Measurements from ENCODE around the gene TSPAN13.

Gene TSPAN13

DNA sequence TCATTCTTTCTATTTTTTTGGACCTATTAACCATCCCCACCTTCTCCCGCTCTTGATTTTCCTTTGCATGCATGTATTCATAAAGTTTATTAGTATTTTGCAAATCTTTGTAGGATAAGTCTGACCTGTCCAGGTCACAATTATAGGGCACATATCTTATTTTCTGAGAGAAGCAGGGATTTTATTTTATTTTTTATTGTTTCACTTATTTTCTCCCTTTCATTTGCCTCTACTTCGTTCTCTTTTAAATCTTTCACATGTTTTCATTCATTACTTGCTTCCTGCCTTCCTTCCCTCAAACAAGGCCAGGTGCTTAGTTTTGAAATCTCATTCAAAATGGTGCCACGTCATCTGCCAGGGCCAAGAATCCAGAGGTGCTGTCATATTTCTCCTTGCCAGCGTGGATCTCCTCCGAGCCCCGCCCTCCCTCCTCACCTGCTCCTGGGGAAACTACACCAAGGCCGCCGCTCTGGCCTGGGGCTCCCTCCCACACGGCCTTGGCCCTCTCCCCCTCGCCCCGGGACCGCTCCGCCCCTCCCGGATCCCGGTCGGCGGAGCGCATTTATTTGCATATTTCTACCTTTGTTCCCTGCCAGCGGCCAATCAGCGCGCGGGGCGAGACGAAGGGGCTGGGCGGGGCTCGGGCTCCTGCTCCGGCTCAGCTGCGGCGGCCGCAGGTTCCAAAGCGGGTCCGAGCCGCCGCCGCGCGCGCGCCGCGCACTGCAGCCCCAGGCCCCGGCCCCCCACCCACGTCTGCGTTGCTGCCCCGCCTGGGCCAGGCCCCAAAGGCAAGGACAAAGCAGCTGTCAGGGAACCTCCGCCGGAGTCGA lies at the start of gene TSPAN13:
Gene TSPAN13 (plus strand): TSS at position 654 of the 830 bp plus-strand sequence. CDS start 213 bp downstream, outside the sequence.
- peak; percentile 76 for DNase-seq (ENCODE audit: insufficient read length, low spot score)
- no peak for FAIRE-seq

DNA sequence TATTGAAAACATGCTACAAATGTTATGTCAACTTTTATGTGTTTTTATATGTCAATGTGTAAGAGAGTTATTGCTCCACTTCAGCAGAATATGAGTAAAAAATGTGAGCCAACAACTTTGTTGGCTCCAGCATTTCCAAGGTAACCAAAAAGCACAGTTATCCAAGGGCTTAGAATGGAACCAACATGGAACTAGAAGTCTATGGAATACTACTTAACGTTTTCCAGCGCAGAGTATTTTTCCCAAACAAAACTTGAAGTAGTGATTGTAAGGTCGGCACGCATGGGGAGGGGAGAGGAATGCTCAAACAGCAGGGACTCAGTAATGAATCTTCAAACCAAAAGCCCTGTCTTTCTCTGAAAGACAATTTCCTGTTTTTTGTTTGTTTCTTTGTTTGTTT lies 45.0 kb upstream of the TSPAN13 start:
- FAIRE-seq = no peak
- DNase-seq (ENCODE audit: insufficient read length, low spot score) = no peak

DNA sequence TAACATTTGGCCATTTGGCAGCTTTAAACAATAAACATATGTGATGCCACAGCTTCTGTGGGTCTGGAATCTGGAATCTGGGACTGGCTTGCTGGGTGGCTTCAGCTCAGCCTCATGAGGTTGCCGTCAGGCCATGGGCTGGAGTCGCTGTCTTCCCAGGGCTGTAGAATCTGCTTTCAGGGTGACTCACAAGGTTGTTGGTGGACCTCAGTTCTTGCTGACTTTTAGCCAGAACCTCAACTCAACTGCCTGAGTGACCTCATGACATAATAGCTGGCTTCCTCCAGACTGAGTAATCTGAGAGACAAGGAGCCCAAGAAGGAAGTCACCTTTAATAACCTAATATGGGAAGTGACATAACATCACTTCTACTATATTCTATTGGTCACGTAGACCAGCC lies 44.6 kb upstream of the TSPAN13 start:
- FAIRE-seq (no peak), DNase-seq (ENCODE audit: insufficient read length, low spot score) (peak; percentile 52)

DNA sequence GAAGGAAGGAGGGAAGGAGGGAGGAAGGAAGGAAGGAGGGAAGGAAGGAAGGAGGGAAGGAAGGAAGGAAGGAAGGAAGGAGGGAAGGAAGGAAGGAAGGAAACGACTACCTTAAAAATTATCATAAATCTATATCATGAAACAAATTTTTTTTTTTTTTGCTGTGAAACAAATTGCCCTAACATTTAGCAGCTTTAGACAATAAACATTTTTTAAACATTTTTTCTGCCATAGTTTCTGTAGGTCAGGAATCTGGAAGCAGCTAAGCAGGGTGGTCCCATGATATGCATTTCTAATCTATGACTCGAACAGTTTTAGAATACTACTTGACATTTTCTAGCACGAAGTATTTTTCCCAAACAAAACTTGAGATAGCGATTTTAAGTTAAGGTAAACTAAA lies 42.9 kb upstream of the TSPAN13 start:
- DNase-seq (ENCODE audit: insufficient read length, low spot score) = no peak
- FAIRE-seq = no peak

DNA sequence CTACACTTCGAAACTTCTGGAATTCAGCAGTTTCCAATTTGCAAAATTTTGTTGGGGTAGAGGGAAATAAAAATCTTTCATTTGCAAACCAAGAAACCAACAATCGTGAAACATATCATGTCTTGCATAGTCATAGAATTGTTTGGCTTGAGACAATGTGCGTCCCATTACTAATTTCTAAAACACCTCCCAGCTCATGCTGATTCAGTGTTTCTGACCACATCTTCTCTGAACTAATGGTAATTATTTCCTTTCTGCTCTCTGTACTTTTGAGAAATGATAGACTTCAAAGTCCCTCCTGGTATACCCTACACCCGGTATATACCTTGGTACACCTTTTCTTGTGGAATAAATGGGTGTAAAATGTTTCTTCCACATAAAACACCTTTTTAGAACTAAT lies 41.8 kb upstream of the TSPAN13 start:
- FAIRE-seq = no peak

DNA sequence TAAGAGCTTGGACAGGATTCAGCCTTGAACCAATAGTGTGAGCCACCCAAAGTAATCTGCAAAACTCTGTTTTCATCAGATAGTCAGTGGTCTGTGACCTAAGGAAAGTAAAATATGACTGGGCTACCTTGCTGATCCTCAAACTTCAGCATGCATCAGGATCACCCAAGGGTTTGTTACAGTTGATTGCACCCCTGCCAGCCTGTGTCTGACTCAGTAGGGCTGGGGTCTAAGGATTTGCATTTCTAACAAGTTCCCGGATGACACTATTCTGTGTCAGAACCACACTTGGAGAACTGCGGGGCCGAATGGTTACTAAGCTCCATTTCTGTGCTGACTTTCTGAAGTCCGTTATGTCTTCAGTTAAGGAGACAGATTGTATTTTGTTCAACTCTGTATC lies 40.6 kb upstream of the TSPAN13 start:
- no peak for DNase-seq (ENCODE audit: insufficient read length, low spot score)
- FAIRE-seq = no peak

More for the DNA sequence above, 41.8 kb upstream of the TSPAN13 start:
- DNase-seq (ENCODE audit: insufficient read length, low spot score) = no peak

DNA sequence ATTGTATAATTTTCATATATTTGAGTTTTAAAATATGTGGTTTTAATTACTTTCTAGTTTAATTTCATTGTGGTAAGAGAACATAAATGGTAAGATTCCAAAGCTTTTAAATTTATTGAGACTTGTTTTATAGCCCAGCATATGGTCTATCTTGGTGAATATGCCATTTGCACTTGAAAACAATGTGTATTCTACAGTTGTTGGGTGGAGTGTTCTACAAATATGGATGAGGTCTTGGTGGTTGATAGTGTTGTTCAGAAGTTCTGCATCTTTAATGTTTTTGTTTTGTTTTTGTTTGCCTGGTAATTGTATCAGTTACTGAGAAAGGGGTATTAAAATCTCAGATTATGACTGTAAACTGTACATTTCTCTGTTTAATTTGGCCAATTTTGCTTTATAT lies 37.6 kb upstream of the TSPAN13 start:
- DNase-seq (ENCODE audit: insufficient read length, low spot score) (no peak), FAIRE-seq (no peak)

DNA sequence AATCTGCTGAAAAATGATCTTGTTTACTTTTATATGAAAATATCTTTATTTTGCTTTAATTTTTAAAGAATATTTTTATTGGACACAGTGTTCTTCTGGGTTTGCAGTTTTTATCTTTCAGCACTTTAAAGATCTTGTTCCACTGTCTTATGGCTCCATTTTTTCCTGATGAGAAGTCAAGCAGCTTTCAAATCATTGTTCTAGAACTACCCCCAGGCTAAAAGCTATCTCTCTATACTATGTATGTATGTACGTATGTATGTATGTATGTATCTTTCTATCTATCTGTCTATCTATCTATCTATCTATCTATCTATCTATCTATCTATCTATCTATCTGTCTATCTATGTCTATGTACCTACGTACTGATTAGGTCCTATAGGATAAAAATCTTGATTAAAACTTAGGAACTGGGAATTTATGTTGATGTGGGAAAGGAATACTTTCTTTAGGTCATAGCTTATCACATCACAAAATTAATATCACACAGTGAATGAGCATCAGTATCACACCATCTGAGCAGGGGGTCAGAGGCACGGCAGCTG lies 35.4 kb upstream of the TSPAN13 start:
- FAIRE-seq = no peak
- DNase-seq (ENCODE audit: insufficient read length, low spot score) = no peak

DNA sequence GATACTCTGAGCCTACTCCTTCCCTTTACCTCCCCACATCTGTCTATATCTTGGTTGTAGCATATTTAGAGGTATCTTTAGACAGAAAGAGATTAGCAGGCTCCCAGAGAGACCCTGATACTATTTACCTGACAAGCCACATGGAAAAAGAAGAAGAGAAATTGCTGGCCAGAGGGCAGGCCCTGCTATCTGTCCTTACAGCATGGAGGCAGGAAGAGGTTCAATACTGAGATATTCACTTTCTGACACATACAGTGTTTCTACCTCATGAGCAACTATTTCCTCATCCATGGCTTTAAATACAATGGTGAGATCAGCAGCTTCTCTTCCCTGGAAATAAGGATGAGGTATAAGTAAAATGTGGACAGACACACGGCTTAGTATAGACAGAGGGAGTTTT lies 33.9 kb upstream of the TSPAN13 start:
- FAIRE-seq (no peak), DNase-seq (ENCODE audit: insufficient read length, low spot score) (no peak)

DNA sequence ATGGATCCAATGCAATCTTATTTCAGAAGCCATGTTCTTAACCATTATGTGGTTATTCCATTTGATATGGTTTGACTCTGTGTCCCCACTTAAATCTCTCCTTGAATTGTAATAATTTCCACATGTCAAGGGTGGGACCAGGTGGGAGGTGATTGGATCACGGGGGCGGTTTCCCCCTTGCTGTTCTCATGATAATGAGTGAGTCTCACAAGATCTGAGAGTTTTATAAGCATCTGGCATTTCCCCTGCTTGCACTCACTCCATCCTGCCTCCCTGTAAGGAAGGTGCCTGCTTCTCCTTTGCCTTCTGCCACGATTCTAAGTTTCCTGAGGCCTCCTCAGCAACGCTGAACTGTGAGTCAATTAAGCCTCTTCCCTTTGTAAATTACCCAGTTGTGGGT lies 32.0 kb upstream of the TSPAN13 start:
- no peak for DNase-seq (ENCODE audit: insufficient read length, low spot score)
- FAIRE-seq = no peak

DNA sequence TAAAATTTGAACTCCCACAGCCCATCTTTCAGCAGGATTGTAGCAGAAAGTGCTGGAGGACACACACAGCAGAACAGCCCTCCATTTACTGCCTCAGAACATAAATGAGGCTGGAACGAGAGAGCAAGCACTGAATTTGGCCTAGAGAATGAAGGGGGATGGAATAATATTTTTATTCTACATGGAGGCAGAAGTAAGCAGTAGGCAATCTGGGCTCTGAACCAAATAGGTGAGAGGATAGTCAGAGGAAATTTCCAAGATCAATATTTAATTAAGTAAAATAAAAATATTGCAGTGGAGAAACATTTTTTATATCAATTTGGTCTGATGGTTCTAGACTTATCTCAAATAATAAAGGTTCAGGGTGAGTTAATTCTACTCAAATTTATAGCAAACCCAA lies 29.2 kb upstream of the TSPAN13 start:
- FAIRE-seq (no peak), DNase-seq (ENCODE audit: insufficient read length, low spot score) (no peak)

DNA sequence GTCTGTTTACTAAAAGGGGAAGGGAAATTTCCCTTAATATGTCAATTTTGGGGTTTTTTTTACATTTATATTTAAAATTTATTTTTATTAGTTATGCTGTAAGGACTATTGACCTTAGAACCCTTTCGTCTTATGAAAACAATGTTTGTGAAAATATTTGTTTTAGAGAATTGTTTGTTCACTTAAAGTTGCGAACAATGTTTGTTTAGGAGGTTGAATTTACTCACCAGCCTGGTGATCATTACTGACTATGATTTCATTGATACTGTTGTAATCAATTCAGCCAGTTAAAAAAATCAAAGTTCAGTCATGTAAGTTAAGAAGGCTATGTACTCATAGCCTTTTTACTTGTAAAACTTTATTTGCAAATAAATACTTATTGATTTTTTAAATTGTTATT lies 27.4 kb upstream of the TSPAN13 start:
- FAIRE-seq (no peak), DNase-seq (ENCODE audit: insufficient read length, low spot score) (no peak)

DNA sequence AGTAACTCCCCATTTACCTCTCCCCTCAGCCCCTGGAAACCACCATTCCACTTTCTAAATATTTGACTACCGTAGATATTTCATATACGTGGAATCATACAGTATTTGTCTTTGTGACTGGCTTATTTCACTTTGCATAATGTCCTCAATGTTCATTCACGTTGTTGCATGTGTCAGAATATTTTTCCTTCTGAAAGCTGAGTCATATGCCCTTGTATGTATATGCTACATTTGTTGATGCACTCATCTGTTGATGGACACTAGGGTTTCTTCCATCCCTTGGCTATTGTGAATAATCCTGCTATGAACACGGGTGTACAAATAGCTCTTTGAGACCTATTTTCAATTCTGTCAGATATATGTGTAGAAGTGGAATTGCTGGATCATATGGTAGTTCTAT lies 25.8 kb upstream of the TSPAN13 start:
- DNase-seq (ENCODE audit: insufficient read length, low spot score) = no peak
- FAIRE-seq = no peak

DNA sequence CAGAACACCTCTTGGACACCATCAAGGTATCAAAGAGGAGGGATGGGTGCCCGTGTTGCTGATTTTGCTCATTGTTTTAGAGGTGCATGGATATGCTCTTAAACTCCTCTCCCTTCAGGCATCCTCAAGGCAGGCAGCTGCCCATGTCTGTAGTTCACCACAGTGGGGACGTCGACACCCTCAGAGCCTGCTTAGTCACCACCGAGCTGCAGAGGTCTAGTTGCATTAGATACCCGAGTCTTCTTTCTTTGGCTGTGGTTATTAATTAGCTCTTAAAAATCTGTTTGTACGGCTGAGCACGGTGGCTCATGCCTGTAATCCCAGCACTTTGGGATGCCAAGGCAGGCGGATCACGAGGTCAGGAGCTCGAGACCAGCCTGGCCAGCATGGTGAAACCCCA lies 24.7 kb upstream of the TSPAN13 start:
- no peak for FAIRE-seq

DNA sequence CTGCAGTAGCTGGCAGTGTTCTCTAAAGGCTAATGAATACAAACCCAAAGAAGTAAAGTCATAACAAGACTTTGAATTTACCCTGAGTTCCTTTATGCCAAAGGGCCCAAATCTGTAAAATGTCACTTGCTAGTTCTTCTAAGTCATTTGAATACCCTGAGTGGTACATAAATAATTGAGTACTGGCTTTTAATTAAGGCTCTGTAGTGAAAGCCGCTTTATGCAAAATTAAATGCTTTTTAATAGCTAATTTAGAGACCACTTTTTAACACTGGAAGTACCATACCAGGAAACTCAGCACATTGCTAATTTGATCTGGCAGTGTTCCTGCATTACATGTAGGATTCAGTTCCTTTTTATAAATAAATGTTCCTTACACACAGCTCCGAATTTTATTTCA lies 24.0 kb upstream of the TSPAN13 start:
- FAIRE-seq (no peak), DNase-seq (ENCODE audit: insufficient read length, low spot score) (no peak)

More for the DNA sequence above, 24.7 kb upstream of the TSPAN13 start:
- no peak for DNase-seq (ENCODE audit: insufficient read length, low spot score)

DNA sequence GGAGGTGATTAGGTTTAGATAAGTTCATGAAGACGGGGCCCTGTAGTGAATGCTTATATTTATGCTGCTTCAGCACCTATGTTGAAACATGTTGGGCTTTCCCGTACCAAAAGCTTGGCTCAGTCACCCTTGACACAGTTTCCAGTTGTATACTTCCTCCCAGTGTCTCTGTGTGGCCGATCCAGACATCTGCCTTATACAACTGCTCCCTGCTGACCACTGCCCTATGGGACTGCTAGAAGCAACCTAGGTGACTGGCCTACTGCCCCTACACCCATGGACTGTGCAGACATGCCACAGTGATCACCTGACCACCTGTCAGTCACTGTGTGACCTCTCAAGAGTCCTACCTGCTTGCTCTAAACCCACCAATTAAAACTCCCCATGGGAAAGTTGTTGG lies 22.6 kb upstream of the TSPAN13 start:
- FAIRE-seq = no peak
- DNase-seq (ENCODE audit: insufficient read length, low spot score) = no peak

DNA sequence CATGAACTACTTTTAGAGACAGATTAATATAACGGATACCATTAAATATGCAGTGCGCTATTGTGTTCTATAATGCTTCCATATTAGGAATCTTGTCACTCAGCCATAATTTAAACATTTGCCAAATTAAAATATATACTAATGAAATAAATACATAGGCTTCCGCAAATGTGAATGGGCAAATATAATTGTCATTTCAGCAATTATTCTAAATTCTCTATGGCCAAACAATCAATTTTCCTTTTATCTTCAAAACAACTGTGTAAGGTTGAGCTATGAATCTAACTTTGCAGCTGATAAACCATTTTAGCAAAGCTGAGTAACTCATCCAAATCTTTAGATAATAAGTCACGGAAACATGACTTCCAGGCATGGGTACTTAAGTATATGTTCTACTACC lies 20.7 kb upstream of the TSPAN13 start:
- FAIRE-seq (no peak), DNase-seq (ENCODE audit: insufficient read length, low spot score) (no peak)

DNA sequence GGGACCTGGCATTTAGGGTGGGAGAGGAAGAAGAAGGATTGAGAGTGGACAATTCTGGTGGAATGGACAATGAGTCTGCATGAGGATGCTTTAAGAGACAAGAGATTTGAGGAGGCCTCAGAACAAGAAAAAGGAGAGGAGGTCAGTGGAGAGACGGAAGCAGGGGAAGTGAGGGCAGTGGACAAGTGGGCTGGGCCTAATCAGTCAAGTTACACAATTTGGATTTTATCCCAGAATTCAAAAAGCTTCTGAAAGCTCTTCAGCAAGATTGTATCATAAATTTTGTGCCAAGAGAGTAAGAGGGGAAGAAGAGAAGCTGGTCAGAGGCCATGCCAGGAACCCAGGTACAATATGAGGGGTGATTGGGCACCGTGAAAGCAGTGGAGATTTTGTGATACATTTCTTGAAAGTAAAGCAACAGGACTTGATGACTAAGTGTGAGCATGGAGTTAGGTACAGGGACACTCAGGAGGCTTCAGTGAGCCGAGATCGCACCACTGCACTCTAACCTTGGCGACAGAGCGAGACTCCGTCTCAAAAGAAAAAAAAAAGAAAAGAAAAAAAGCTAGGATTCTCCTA lies 19.3 kb upstream of the TSPAN13 start:
- DNase-seq (ENCODE audit: insufficient read length, low spot score) = no peak
- no peak for FAIRE-seq

DNA sequence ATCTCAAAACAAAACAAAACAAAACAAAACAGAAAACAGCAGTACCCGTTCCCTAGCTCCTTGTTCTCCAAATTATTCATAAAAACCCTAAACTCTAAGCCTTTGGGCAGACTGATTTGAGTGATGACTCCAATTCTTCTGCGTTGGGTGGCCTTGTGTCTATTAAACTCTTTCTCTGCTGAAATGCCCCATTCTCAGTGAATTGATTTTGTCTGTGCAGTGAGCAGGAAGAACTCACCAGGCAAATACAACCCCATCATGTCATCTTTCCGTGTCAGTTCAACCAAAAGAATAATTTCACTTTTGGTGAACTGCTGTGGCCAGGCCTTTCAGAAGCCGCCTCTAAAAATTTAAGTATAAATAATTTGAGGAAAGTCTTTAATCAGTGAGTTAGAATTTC lies 18.5 kb upstream of the TSPAN13 start:
- DNase-seq (ENCODE audit: insufficient read length, low spot score) (no peak), FAIRE-seq (no peak)

DNA sequence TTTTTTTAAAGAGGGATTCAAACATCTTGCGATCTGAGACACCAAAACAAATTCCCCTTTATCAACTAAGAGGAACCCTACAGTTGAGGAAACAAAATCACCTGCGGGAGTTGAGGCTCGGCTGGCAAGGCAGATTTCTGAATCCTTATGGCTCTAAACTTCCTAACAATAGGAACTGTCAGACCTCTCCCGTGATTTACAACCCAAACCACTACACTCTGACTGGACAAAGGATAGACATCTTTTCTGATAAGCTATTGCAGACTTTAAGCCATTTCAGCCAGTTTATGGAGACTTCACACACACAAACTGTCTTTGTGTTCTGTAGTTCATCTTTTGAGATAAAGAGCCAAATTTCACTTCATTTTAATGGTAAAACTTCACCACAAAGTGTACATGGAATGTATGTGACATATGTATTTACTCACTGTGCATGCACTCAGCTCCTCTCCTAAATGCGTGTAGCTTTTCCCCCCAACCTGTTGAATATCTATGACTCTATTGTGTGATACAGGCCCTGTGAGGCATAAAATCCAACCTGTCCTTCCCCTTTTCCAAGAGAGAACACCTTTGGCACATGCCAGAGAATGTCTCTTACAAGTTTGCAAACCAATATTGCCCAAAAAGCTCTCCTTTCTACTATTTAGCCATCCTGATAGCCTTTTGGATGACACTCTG lies 15.4 kb upstream of the TSPAN13 start:
- DNase-seq (ENCODE audit: insufficient read length, low spot score) (no peak), FAIRE-seq (no peak)

DNA sequence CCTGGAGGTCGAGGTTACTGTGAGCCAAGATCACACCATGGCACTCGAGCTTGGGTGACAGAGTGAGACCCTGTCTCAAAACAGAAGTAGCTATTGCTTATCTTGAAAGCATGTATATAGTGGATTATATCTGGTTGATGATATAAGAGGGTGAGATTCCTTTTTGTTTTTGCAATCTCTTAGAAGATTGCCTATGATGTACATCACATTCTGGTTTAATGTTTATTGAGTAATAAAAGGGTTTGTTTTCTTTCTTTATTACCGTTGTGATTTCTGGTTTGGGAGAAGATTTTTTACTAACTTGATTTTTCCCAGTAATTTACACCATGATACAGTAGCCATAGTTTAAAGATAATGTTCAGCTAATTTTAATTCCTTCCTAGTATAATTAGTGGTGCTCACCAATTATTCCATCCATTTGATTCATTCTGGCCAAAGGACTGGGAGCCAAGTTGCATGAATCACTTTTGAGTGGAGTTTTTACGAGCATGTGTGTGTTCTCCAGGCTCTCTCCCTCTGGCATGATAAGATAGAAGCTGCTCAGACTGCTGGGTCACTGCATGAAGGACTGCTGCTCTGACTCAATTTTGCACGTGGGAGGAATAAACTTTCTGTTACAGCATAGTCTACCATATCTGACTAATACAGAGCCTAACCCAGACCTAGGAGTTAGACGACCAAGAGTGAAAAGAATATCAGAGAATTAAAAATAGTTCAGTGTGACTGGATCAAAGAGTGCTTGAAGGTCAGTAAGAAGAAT lies 13.5 kb upstream of the TSPAN13 start:
- DNase-seq (ENCODE audit: insufficient read length, low spot score) (peak; percentile 82), FAIRE-seq (no peak)

Data from HTR-8/SVneo (cell line).